ENCODE data around the gene ARFGAP3.
"Not testable (repeated sequence)": the region's sequence is repeated elsewhere in the genome, so short reads cannot be mapped to it uniquely, and the experiment has no call there.

ARFGAP3 gene

DNA sequence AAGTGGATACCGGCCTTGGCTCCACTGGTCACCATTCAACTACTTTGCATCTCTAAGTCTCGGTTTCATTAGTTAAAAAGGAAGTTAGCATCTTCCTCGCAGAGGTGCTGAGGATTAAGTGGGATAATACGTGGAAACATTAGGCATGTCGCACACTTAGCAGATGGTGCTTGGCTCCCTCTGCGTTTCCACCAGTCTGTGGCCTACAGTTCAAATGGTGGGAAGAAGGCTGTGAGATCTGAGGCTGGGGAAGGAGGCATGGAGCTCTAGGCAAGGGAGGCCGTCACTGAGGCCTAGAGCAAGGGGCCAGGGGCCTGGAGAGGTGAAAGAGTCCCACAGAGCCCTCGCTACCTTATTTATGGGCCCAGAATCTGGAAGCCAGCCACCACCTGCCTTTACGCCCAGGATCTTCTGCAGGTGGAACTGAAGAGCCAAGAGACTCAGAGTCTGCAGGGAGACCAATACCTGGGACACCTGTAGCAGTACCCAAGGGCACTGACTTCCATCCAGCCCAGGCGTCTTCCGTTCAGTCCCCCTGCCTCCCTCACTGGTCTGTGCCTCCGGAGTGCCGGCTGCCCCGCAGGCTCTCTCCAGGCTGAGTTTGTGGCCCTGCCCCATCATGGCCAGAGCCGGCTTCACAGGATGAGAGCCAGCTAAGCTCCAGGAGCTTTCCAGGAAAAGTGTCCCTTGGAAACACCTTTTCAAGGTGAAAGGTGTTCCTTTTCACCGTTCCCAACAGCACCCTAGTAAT is 70.3 kb downstream of the ARFGAP3 start:
- H3K4me3 ChIP-seq = no peak overlapping the region
- no peak overlapping the region for H3K27ac ChIP-seq
- no peak for DNase-seq (ENCODE audit: low spot score)
- TF ChIP-seq, protein P1, sequence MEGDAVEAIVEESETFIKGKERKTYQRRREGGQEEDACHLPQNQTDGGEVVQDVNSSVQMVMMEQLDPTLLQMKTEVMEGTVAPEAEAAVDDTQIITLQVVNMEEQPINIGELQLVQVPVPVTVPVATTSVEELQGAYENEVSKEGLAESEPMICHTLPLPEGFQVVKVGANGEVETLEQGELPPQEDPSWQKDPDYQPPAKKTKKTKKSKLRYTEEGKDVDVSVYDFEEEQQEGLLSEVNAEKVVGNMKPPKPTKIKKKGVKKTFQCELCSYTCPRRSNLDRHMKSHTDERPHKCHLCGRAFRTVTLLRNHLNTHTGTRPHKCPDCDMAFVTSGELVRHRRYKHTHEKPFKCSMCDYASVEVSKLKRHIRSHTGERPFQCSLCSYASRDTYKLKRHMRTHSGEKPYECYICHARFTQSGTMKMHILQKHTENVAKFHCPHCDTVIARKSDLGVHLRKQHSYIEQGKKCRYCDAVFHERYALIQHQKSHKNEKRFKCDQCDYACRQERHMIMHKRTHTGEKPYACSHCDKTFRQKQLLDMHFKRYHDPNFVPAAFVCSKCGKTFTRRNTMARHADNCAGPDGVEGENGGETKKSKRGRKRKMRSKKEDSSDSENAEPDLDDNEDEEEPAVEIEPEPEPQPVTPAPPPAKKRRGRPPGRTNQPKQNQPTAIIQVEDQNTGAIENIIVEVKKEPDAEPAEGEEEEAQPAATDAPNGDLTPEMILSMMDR (IDR thresholded peaks at IDR 0.05) = no peak

DNA sequence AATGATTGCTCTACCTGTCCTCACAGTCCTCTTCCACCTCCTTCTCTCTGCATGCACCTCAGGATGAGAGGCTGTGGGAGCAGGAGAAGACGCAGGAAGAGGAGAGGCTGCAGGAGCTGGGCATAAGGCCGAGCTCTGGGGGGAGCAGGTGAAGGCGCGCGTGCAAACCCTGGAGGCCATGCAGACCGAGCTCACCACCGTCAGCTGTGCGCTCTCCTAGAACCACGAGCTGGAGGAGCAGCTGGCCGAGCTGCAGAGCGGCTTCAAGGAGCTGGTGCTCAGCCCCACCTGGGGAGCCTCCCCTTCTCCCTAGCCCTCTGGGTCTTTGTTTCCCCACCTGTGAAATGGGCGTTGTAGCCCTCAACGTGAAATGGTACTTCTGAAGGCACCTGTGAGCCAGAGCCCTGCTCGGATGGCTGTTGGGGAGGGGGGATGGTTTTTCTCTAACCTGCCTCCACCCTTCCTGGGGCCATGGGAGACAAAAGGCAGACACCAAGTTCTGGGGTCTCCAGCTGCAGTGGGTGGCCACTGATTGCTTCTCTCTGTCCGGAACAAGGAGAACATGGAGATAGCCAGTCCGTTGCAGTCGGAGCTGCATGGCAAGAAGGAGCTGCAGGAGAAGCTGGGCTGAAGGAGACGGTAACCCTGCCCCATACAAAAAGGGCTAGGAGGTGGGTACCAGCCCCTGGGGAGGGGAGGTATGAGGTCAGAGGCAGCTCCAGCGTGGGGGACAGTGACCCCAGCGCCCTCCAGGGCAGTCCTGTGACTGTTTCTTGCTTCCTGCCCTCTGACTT is 71.2 kb downstream of the ARFGAP3 start:
- peak; percentile 60 for DNase-seq (ENCODE audit: low spot score)
- Histone ChIP-seq H3K4me3 (no peak overlapping the region), H3K27ac (no peak overlapping the region)
- TF ChIP-seq, protein P1 (IDR thresholded peaks at IDR 0.05) = no peak

GRCh38 chr22:42782306-42782705 is 74.8 kb downstream of the ARFGAP3 start:
- H3K4me3 ChIP-seq; H3K27ac ChIP-seq; DNase-seq (ENCODE audit: low spot score): not testable (repeated sequence)

DNA sequence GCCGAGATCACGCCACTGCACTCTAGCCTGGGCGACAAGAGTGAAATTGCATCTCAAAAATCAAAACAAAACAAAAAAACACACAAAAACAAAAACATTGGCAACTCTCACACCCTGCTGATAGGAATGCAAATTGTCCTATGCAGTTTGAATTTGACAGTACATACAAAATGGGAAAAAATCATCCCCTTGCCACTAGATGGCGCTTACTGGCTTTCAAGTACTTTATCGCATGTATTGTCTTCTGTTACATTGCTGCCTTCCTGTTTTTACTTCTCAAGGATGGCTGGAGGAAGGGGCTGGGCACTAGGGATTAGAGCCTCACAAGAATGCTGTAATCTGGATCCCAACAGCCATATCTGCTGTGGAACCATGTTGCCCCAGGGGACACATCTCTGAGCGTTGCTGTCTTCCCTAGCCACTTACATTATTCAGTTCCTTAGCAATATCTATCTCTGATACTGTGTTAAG is 77.0 kb downstream of the ARFGAP3 start:
- DNase-seq (ENCODE audit: low spot score) = peak; percentile 62
- H3K27ac ChIP-seq = no peak overlapping the region
- TF ChIP-seq, protein P1 (IDR thresholded peaks at IDR 0.05) = peak; percentile 75
- no peak overlapping the region for H3K4me3 ChIP-seq

DNA sequence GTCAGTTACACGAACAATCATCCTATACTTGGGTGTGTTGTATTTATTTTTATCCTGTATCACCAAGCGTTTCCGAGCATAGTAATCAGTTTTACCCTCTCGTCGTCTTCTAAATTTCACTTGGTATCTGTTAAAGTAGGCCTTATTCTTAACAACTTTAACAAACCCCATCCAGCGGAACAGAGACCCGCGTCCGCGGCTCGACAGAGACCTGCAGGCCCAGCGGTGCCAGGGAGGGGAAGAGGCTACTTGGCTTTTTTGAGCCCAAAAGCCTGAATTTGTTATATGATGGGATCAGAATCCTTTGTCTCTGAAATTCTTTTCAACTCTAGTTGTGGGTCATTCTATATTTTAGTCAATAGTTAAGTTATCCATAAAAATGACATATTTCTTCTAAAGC is 79.9 kb downstream of the ARFGAP3 start:
- Histone ChIP-seq H3K4me3 (no peak overlapping the region), H3K27ac (no peak overlapping the region)
- TF ChIP-seq, protein P1 (IDR thresholded peaks at IDR 0.05) = no peak
- no peak for DNase-seq (ENCODE audit: low spot score)

DNA sequence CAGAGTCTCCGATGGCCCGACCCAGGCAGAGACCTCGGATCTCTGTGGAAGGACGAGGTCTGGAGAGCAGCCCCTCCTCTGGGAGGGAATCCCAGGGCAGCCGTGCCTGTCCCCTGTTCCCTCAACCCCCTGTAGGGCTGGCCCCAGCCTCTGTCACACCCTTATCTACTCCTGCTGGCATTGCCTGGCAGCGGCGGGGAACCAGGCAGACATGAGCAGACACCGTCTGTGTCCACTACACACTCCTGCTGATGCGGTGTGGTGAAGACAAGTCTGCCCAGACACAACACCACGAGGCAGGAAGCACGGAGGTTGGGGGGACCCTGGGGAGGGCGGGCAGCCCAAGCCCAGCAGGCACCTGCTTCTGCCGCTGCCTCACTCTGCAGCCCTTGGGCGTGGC is 83.9 kb downstream of the ARFGAP3 start:
- Histone ChIP-seq H3K4me3 (no peak overlapping the region), H3K27ac (no peak overlapping the region)
- peak; percentile 67 for DNase-seq (ENCODE audit: low spot score)
- TF ChIP-seq, protein P1 (IDR thresholded peaks at IDR 0.05) = no peak

DNA sequence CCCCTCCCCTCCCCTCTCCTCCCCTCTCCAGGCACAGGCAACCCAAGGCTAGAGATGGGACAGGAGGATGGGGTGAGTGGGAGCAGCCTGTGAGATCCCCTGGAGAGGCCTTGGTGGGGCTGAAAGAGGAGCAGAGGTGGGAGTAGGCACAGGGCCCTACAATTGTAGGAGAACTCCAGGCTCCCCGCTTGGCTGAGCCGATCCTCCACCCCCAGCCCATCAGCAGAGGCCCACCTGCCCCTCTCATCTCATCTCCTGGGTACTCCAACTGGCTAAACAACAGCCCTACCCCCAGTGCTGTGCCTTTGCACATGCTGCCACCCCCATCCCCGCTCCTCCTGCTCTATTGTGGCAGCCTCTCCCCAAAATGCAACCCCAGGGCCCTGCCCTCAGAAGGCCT is 84.4 kb downstream of the ARFGAP3 start:
- peak; percentile 53 for DNase-seq (ENCODE audit: low spot score)
- Histone ChIP-seq H3K4me3 (no peak overlapping the region), H3K27ac (no peak overlapping the region)
- TF ChIP-seq, protein P1 (IDR thresholded peaks at IDR 0.05) = no peak

Measured in coronary artery (tissue), 2 donors.